Measurements from ENCODE around the gene TFAM.
"Not testable (repeated sequence)": the region's sequence is repeated elsewhere in the genome, so short reads cannot be mapped to it uniquely, and the experiment has no call there.

Gene TFAM

DNA sequence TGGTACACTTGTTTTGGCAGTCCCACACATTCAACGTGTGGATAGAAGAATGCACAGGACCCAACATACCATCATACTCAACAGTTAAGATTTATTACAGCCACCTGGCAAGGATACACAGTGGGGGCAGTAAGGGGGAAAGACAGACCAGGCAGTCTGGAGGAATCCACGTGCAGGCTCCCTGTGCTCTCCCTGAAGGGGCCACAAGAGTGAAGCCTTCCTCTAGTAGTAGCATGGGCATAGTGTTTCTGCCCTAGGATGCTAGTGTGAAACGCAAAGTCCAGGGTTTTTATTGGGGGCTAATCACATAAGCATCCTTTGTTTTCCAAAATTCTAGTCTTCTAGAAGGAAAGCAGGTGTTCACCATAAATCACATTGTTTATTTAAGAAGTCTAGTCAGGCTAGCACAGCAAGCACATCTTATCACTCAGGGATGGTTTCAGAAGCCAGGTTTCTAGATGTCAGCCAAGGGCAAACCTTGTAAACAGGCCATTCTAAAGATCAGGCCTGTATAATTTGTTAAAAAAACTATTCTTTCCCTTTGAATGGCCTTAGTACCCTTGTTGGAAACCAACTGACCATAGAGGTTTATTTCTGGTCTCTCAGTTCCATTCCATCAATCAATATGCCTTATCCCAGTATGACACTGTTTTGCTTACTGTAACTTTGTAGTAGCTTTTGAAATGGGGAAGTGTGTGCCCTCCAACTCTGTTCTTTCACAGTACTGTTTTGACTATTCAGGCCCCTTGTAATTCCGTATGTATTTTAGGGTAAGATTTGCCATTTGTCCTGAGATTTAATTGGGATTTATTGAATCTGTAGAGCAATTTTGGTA lies 12.4 kb upstream of the TFAM start:
- DNase-seq (ENCODE audit: low spot score) = no peak

DNA sequence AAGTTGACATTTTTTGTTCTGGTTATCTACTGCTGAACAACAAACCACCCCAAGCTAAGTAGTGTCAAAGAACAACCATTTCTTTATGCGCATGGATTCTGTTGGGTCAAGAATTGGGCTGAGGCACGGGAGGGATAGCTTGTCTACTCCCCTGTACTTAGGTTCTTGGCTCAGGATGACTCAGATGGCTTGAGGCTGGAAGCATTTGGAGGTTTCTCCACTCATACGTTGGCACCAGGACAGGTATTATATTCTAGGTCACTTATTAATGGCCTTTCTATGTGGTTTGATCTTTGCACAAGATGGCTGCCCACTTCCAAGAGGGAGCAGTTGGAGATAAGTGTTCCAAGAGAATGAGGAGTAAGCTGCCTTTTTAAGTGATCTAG lies 11.8 kb upstream of the TFAM start:
- DNase-seq (ENCODE audit: low spot score) = no peak

DNA sequence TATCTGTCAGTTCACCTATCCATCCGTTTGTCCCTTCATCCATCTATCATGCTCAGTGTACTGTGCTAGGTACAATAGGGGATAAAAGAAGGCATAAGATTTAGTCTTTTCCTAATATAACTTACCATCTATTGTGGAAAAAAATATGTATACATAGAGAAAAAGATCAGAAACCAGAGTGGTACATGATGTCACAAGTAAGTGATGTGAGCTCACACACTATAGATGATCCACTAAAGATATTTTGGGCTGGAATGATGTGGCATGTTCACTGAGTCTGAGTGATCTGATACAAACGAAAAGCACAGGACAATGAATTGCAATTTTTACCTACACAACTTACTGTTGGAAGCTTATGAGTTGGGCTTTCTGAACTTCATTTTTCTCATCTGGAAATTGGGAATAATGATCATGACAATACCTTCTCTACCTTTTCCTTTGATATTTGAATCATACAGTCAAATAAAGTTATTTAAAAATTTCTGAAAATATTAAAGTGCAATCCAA lies 2.7 kb upstream of the TFAM start:
- no peak for DNase-seq (ENCODE audit: low spot score)

DNA sequence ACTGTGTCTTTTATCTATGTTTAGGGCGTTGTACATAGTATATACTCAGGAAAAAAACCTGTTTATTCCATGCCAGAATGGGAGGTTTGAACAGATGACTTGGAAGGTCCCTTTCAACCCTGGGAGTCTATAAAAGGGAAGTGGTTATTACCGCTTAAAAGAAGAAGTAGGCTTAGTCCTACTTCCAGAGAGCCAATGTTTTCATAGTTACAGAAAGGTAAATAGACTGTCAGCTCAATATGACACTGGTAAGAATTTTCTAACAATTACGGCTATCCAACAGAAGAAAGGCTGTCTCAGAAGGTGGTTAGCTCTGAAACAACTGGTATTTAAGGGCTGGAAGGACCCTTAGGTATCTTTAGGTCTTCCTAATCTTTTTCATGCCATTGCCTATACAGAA lies 1.1 kb upstream of the TFAM start:
- no peak for DNase-seq (ENCODE audit: low spot score)

DNA sequence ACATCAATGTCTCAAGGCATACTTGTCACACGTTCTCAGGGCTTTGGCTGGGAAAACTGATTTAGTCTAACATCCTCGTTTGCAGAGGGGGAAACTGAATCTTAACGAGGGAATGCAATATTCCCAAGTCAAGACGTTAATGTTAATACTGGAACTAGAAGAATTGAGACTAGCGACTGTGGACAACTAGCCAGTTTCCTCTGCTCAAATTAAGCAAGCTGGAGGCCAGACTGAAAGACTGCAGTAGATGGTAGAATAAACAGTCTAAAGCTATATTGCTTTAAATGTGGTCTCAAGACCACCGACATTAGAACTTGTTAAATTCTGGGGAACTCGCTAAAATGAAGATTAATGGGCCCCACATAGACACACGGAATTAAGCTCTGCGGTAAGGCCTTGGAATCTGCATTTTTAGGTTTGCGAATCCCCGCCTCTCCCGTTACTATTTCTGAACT lies 639 bp upstream of the TFAM start:
- DNase-seq (ENCODE audit: low spot score) = no peak

DNA sequence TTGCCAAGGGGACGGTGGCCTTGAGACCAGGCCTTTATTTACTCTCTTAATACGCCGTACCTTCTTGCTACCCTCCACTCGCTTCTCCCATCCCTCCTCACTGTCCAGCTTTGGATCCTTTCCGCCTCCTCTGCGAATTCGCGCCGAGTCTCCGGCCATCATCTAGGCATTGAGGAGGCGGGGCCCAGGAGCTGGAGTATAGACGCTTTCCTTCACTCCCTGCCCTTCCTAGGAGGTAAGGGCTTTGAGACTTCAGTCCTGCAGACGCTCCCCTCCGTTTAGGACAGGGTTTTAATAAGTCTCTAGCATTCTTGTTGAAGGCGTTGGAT lies 538 bp downstream of the TFAM start:
- DNase-seq (ENCODE audit: low spot score) = peak; percentile 7

DNA sequence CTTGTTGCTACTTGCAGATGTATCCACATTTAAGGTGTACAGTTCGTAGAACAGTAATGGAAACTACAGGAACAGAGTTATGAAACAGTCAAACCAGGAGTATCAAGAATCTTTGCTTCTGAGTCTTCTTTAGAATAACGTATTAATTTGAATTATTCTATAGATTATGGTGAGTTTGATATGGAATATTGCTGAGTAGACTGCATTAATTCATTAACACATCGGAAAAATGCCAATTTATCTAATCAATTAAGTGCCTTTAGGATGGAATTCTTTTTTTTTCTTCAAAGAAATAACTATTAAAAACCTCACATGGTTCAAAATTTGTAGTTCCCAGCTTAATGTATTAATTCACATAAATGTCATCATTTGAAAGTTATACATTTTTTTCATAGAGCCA lies 3.8 kb downstream of the TFAM start:
- no peak for DNase-seq (ENCODE audit: low spot score)

DNA sequence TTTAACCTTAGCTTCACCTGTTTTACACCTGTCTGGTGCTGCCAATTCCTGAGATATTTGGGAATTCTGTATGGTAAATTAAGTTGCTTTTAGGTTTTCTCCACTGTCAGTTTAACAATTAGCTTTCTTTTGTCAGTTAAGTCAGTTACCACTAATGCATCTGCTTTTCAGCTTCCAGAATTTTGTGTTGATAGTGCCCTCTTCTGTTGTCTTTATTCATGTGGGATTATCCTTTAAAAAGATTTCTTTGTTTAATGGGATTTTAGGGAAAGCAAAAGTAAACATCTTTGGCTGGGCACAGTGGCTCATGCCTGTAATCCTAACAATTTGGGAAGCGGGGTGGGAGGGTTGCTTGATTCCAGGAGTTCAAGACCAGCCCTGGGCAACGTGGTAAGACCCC lies 8.1 kb downstream of the TFAM start:
- no peak for DNase-seq (ENCODE audit: low spot score)

DNA sequence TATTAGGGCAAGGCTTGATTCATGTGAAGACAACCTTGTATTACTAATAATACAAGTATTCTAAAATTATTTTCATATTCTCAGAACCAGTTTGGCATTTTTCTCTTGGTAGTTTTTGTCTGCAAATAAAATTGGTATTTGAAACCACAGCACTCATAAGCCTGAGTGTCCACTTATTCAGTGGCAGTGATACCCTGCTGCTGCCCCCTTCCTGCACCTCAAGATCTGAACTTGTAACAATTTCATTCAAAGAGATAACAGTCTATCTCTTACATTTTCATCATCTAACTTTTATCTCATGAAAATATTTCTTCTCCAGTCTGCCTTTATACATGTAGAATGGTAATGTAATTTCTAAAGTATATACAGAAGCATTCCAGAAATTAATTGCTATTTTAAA lies 9.3 kb downstream of the TFAM start:
- no peak for DNase-seq (ENCODE audit: low spot score)

DNA sequence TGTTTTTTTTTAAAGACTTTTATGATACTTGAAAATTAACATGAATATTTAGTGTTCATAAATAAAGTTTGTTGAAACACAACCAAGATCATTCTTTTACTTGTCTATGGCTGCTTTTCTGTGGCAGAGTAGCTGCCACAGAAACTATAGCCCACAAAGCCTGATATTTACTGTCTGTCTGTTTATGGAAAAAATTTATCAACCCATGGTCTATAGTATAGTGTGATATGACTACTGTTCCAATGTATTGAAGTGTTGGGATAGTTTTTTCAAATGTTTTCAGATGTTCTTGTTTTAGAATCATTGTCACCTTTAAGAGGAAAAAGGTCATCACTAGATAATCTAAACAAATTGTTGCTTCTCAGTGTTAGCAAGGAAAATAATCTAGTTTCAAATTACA lies 10.8 kb downstream of the TFAM start:
- DNase-seq (ENCODE audit: low spot score) = no peak

DNA sequence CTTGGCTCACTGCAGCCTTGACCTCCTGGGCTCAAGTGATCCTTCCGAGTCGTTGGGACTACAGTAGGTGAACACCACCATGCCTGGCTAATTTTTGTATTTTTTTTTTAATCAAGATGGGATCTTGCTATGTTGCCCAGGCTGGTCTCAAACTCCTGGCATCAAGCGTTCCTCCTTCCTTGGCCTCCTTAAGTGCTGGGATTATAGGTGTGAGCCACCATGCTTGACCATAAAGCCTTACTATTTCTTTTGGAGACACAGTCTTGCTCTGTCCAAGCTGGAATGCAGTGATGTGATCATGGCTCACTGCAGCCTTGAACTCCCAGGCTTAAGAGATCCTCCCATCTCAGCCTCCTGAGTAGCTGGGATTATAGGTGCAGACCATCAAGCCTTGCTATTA lies 12.6 kb downstream of the TFAM start:
- no peak for DNase-seq (ENCODE audit: low spot score)

DNA sequence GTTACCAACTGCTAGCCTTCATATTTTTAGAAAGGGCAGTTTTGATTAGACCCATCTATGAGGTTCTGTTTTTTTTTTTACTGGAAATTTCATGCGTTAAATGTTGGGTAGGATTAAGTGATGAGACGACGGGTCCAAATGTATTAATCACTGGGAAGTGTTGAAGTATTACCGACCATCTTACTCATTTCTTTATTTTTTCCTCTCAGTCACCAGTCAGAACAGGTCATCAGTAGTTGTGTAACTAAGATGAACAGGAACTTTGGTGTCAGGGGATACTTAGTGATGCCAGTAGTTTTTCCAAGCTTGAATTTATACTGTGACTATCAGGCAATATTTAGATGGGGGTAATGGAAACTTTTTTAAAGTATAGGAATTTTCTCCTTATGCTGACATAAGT lies 14.2 kb downstream of the TFAM start:
- no peak for DNase-seq (ENCODE audit: low spot score)

DNA sequence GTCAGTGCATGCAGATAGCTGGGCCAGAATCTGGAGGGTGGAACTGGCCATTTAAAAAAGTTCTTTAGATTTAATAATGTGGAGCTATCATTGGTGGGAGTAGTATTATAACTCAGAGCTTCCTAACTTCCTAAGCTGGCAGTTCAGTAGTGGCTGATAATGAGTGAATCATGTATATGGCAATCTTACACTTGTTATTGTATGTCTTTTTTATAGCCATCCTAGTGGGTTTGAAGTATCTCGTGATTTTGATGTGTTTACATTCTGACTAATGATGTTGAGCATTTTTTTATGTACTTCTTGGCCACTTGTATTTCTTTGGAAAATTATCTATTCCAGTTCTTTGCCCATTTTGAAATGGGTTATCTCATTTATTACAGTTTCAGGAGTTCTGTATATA lies 15.4 kb downstream of the TFAM start:
- DNase-seq (ENCODE audit: low spot score) = no peak

DNA sequence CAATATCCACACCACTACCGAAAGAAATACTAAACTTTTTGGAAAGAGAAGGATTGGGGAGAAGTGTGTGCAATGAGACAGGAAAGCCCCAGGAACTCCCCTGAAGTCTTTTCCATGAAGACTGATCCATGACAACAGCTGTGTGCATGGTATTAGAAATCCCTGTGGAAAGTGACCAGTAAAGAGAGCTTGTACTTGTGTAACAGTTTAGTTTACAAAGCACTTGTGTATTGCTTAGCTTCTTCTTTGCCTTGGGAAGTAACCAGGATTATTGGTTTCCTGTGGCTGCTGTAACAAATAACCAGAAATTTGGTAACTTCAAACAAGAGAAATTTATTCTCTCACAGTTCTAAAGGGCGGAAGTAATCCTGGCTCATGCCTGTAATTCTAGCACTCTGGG lies 18.8 kb downstream of the TFAM start:
- no peak for DNase-seq (ENCODE audit: low spot score)

DNA sequence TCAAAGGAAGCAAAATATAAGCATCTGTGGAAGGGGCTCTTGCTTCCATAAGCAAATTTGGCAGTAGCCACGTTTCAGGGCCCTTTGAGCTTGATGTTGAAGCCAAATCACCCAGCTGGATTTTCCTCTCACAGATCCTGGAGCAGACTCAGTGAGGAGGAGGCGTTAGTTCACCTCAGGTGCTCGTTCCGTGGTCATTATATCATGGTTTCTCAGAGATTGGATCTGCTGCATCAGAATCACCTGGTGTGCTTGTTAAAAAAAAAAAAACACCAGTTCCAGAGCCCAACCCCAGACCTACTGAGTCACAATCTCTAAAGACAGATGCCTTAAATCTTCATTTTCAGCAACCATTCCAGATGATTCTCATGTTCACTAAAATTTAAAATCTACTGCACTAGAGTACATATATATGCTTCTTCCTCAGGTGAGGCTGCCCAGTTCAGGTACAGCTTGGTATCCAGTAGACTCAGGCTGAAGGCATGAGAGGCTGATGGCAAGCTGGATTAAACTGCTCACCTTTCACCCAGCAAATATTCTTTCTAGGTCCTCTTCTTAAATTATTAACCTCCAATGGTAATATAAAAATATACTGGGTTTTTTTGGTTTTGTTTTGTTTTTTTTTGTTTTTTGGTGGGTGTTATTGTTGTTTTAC lies 24.9 kb downstream of the TFAM start:
- DNase-seq (ENCODE audit: low spot score) = no peak

DNA sequence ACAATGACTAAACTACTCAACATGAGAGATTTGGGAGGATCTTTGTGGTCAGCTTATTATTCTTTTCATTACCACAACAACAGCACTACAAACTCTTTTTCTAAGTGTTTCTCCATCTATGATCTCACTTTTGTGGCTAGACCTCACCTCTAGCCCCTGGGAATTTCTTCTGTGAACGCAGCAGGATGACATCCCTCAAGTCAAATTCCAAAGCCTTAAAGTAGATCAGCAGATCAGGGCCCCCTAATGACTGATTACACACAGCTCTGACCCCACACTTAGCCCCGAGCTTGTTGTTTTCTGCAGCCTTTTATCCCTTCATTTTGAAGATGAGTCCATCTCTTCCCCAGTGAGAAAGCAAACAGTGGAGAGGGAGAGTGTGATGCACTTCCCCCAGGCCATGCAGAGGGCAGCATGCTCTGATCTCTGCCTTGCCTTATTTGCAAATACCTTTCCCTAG lies 27.3 kb downstream of the TFAM start:
- no peak for DNase-seq (ENCODE audit: low spot score)

DNA sequence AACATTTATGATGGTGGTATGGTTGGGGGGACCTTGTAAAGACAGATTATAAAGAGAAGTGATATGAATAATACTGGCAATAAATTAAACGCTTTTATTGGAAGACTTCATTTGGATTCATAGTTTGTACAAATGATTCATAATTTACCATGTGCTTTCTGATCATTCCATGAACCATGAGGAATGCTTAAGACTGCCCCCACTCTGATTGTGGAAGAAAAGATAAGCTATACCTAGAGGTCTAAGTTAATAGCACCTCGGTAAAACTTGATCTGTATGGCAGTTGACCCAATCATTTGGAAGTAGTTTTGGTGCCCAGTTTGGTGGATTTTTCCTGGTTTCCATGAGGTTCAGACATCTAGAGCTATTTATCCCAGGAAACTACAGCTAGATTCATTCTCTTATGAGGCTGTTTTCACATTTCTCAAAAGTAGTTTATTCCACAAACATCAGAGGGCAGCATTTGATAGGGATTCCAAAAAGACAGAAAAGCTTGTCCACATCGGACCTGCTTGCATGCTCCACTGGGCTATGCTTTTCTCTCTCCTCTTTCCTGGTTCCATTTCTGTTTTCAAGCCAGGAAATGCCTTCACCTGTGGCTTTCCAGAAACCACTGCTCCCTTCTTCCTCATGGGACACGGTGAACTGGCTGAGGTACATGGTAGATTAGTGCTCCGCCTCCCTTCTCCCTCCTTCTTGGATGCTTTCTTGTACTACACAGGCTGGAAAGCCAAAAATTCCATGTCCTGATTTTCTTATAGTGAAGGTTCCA lies 29.2 kb downstream of the TFAM start:
- peak; percentile 24 for DNase-seq (ENCODE audit: low spot score)

DNA sequence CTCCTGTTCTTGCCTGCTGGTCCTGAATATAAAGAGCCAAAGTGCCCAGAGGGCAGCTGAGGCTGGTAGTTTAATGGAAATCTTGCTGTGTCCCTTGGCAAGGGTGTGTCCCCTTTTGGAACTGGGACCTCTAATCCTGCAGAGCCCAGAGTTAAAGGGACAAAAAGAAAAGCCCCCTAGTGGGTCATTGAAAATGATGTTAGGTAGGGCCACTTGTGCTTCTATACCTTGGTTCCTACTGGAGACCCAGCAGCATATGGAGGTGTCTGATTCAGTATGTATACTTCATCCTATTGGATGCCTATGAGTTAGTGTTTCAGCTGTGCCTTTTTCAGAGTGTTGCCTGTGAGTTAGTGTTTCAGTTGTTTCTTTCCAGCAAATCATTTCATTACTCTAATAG lies 30.5 kb downstream of the TFAM start:
- DNase-seq (ENCODE audit: low spot score) = no peak

DNA sequence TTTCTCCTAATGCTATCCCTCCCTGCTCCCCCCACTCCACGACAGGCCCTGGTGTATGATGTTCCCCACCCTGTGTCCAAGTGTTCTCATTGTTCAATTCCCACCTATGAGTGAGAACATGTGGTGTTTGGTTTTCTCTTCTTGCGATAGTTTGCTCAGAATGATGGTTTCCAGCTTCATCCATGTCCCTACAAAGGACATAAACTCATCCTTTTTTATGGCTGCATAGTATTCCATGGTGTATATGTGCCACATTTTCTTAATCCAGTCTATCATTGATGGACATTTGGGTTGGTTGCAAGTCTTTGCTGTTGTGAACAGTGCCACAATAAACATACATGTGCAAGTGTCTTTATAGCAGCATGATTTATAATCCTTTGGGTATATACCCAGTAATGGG lies 32.7 kb downstream of the TFAM start:
- DNase-seq (ENCODE audit: low spot score) = not testable (repeated sequence)

DNA sequence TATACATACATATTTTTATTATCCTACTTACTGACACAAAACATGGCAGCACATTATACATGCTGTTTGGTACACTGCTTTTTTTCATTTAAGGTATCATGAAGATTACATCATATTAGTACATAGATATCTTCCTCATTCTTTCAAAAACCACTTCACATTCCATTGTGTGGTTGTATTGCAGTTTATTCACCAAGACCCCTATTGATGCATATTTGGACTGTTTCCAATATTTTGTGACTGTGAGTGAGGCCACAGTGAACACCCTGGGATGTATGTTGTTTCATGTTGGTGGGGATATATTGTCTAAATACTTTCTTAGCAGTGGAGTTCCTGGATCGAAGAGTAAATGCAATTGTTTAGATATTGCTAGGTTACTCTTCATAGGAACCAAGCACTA lies 39.0 kb downstream of the TFAM start:
- DNase-seq (ENCODE audit: low spot score) = no peak

DNA sequence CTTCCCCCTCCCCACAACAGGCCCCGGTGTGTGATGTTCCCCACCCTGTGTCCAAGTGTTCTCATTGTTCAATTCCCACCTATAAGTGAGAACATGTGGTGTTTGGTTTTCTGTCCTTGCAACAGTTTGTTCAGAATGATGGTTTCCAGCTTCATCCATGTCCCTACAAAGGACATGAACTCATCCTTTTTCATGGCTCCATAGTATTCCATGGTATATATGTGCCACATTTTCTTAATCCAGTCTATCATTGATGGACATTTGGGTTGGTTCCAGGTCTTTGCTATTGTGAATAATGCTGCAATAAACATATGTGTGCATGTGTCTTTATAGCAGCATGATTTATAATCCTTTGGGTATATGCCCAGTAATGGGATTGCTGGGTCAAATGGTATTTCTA lies 43.2 kb downstream of the TFAM start:
- DNase-seq (ENCODE audit: low spot score) = not testable (repeated sequence)

DNA sequence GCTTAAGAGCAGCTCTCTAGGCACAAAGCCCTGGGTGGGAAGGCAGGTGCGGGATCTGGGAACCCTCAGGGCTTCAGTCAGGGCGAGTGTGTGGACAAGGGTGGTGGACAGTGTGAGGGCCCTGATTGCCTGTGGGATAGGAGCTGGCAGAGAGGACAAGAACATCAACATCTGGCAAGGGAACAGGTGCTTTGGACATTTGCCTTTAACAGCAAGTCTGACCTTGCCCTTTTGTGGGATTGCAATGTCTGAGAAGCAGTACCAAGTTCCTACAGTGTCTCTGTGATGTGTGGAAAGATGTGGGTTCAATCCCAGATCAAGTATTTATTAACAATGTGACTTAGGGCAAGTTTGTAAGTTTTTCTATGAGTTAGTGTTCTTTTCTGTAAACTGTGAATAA lies 46.7 kb downstream of the TFAM start:
- DNase-seq (ENCODE audit: low spot score) = no peak

DNA sequence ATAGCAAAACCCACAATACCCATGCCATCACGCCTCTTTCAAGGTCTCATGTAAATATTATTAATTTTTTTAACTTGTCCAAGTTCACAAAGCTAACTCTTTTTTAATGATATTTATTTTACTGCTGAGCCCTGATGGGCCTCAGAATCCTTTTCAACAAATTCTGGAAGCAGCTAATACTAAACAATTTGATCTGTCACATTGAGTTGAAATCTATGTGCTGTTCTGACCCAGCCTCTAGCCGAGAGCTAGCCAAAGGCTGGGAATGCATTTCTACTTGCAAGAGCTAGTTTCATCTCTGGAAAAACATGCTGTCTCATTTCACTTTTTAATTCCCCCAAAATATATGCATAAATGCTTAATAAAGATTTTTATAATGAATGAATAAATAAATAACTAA lies 47.9 kb downstream of the TFAM start:
- no peak for DNase-seq (ENCODE audit: low spot score)

All from COLO829 (cell line).